PC-9 (cell line): Measurements from ENCODE around the gene NT5DC3. TPM values are rescaled to one million over a fixed set of nuclear protein-coding genes. Genes with fewer than 3 reads are reported as not detected.
"Not testable (repeated sequence)": the region's sequence is repeated elsewhere in the genome, so short reads cannot be mapped to it uniquely, and the experiment has no call there.

Experiments
- BruUV-seq: library from RNA; stranded (reverse); fragments of 400-500 nt; replicated peaks from 2 replicates; lab custom pipeline; 2021; lab: Mats Ljungman, UMichigan
- CTCF ChIA-PET: fragments of 300-600 bp; sonication (Branson Sonifier 250); formaldehyde crosslinking; loops from one replicate; lab custom pipeline; 2022; ENCODE audit warnings: antibody characterized with exemption; lab: Charles Lee
- POLR2A ChIA-PET: fragments of 300-600 bp; sonication (Branson Sonifier 250); formaldehyde crosslinking; loops from one replicate; lab custom pipeline; 2022; ENCODE audit warnings: antibody characterized with exemption; ENCODE audit not compliant: unreplicated experiment; lab: Charles Lee
- DNase-seq, 2 experiments: peaks; one replicate each; pipeline versions ENCODE4 v3.0.0 to v3.0.0-alpha.2; 2015 to 2022; ENCODE audit warnings: mixed read lengths in 1 of 2
- H2AFZ ChIP-seq: fragments of 200-600 bp; sonication (generic); 2 replicates; pipeline ENCODE4 v1.8.1; 2017; ENCODE audit warnings: antibody characterized with exemption
- H3F3A ChIP-seq: fragments of 200-600 bp; sonication (generic); 2 replicates; pipeline ENCODE4 v1.8.1; 2017; ENCODE audit warnings: antibody characterized with exemption, mild to moderate bottlenecking, low read depth; ENCODE audit not compliant: insufficient read depth
- H3K27ac ChIP-seq: fragments of 200-600 bp; sonication (generic); 2 replicates; pipeline ENCODE4 v1.6.1; 2016; ENCODE audit warnings: mixed run types
- H3K27me3 ChIP-seq: fragments of 200-600 bp; sonication (generic); 2 replicates; pipeline ENCODE4 v1.6.1; 2016; ENCODE audit warnings: low read depth, mixed run types; ENCODE audit not compliant: insufficient read depth
- H3K36me3 ChIP-seq: fragments of 200-600 bp; sonication (generic); 2 replicates; pipeline ENCODE4 v1.6.1; 2016; ENCODE audit warnings: low read depth, mixed run types
- H3K4me1 ChIP-seq: fragments of 200-600 bp; sonication (generic); replicated peaks from 2 replicates; pipeline ENCODE4 v1.6.1; 2016; ENCODE audit warnings: mixed run types; ENCODE audit not compliant: insufficient read depth
- H3K4me2 ChIP-seq: fragments of 200-600 bp; sonication (generic); 2 replicates; pipeline ENCODE4 v1.6.1; 2017; ENCODE audit warnings: mixed run types
- H3K4me3 ChIP-seq: fragments of 200-600 bp; sonication (generic); 2 replicates; pipeline ENCODE4 v1.6.1; 2016; ENCODE audit warnings: mixed run types
- H3K79me2 ChIP-seq: fragments of 200-600 bp; sonication (generic); 2 replicates; pipeline ENCODE4 v1.6.1; 2017; ENCODE audit warnings: low read depth, mixed run types
- H3K9me2 ChIP-seq: fragments of 200-600 bp; sonication (generic); 2 replicates; pipeline ENCODE4 v1.8.1; 2017; ENCODE audit warnings: mild to moderate bottlenecking; ENCODE audit not compliant: insufficient read depth
- H3K9me3 ChIP-seq: fragments of 200-600 bp; sonication (generic); 2 replicates; pipeline ENCODE4 v1.8.1; 2016; ENCODE audit warnings: low read depth; ENCODE audit not compliant: insufficient read depth
- H4K20me1 ChIP-seq: fragments of 200-600 bp; sonication (generic); 2 replicates; pipeline ENCODE4 v1.8.1; 2017; ENCODE audit not compliant: insufficient read depth
- CTCF ChIP-seq: fragments of 200-600 bp; sonication (generic); conservative IDR thresholded peaks from 2 replicates; pipeline ENCODE4 v1.6.1; 2017; ENCODE audit warnings: mixed run types, antibody characterized with exemption, mild to moderate bottlenecking, moderate library complexity
- EZH2 ChIP-seq: fragments of 200-600 bp; sonication (generic); IDR thresholded peaks from 2 replicates; pipeline ENCODE4 v1.8.0; 2017; ENCODE audit warnings: antibody characterized with exemption, low read depth
- intact Hi-C: fragments of 100-400 bp; cut with micrococcal nuclease; formaldehyde crosslinking; loops from one replicate; pipeline ENCODE4 v1.10.0; 2022; ENCODE audit not compliant: unreplicated experiment
- total RNA-seq: library from RNA; stranded (reverse); gene quantifications from 2 replicates; pipeline ENCODE4 v1.2.3, GENCODE V29; 2021

NT5DC3 gene
- total RNA-seq, 1 experiment from 2014 or later, result 13.2 TPM

- DNase-seq, result no peak
- no peaks in the 10 kb centered on the region for H3K27me3 ChIP-seq
- BruUV-seq, result no TSS peak
- peak overlapping the region; percentile 77 for H3K4me2 ChIP-seq
- H3K9me2 ChIP-seq, result no peaks in the 10 kb centered on the region
- POLR2A ChIA-PET, result no interaction called here
- H2AFZ ChIP-seq, result no peak overlapping the region
- no peak overlapping the region for H3K27ac ChIP-seq
- no peaks in the 10 kb centered on the region for H3K9me3 ChIP-seq
- H3K4me3 ChIP-seq, result 0 out of 2 replicates have a peak overlapping the region, but pooled peaks have one; percentile 85
- H3K36me3 ChIP-seq, result no peaks in the 10 kb centered on the region
- TF ChIP-seq EZH2 (no peak), CTCF (no peak)
- CTCF ChIA-PET, result no interaction called here
- intact Hi-C loops, result no loop called here
- H3K79me2 ChIP-seq, result peaks cover 73% of the 10 kb centered on the region
- H4K20me1 ChIP-seq, result peaks cover 6% of the 10 kb centered on the region
- peaks cover 9% of the 10 kb centered on the region for H3F3A ChIP-seq
- H3K4me1 ChIP-seq, result peaks cover 31% of the 10 kb centered on the region
Measured at GRCh38 chr12:103838254-103838914, 2.6 kb downstream of the NT5DC3 start.

GRCh38 chr12:103836345-103836744 is 4.7 kb downstream of the NT5DC3 start:
- no peak for DNase-seq
- H3K4me3 ChIP-seq, result no peak overlapping the region
- peaks cover 89% of the 10 kb centered on the region for H3K79me2 ChIP-seq
- no TSS peak for BruUV-seq
- no peaks in the 10 kb centered on the region for H3K27me3 ChIP-seq
- H3K4me1 ChIP-seq, result peaks cover 17% of the 10 kb centered on the region
- H2AFZ ChIP-seq, result no peak overlapping the region
- H3K9me3 ChIP-seq, result no peaks in the 10 kb centered on the region
- H3F3A ChIP-seq, result no peaks in the 10 kb centered on the region
- TF ChIP-seq EZH2, result no peak
- no peak for TF ChIP-seq CTCF
- ChIA-PET POLR2A (no interaction called here), CTCF (no interaction called here)
- no peaks in the 10 kb centered on the region for H3K9me2 ChIP-seq
- no peak overlapping the region for H3K4me2 ChIP-seq
- peaks cover 6% of the 10 kb centered on the region for H4K20me1 ChIP-seq
- no peak overlapping the region for H3K27ac ChIP-seq
- intact Hi-C loops, result no loop called here
- H3K36me3 ChIP-seq, result no peaks in the 10 kb centered on the region

GRCh38 chr12:103835747-103836335 is 5.2 kb downstream of the NT5DC3 start:
- H3K9me3 ChIP-seq, H2AFZ ChIP-seq, H3K36me3 ChIP-seq, H4K20me1 ChIP-seq, H3K4me2 ChIP-seq, BruUV-seq, H3K27me3 ChIP-seq, H3K4me3 ChIP-seq, H3F3A ChIP-seq, POLR2A ChIA-PET, DNase-seq, H3K27ac ChIP-seq, CTCF ChIA-PET, H3K9me2 ChIP-seq, intact Hi-C loops: not testable (repeated sequence)
- Histone ChIP-seq H3K4me1 (peaks cover 17% of the 10 kb centered on the region), H3K79me2 (peaks cover 94% of the 10 kb centered on the region)
